Caco-2 (cell line): ENCODE measurements around the gene TBK1. TPM values are rescaled to one million over a fixed set of nuclear protein-coding genes. Genes with fewer than 3 reads are reported as not detected.

Experiments used
- BruUV-seq: library from RNA; stranded (reverse); fragments of 400-500 nt; replicated peaks from 2 replicates; lab custom pipeline; 2021; lab: Mats Ljungman, UMichigan
- CTCF ChIA-PET: fragments of 300-600 bp; sonication (Branson Sonifier 250); formaldehyde crosslinking; loops from one replicate; lab custom pipeline; 2022; ENCODE audit warnings: antibody characterized with exemption; lab: Charles Lee
- POLR2A ChIA-PET: fragments of 300-600 bp; sonication (Branson Sonifier 250); formaldehyde crosslinking; loops from one replicate; lab custom pipeline; 2022; ENCODE audit warnings: antibody characterized with exemption; lab: Charles Lee
- DNase-seq, 2 experiments: peaks; one replicate each; pipeline versions ENCODE4 v3.0.0 to v3.0.0-alpha.2; 2020 to 2022
- H3K27me3 ChIP-seq: replicated peaks from 2 replicates; pipeline ENCODE4 v1.6.0; 2011; ENCODE audit warnings: low read length; ENCODE audit not compliant: control insufficient read depth, insufficient read depth
- H3K36me3 ChIP-seq: 2 replicates; pipeline ENCODE4 v1.5.1; 2011; ENCODE audit warnings: low read length; ENCODE audit not compliant: control insufficient read depth, insufficient read depth
- H3K4me1 ChIP-seq: fragments of 250-450 bp; sonication (Bioruptor Pico); 2 replicates; pipeline ENCODE4 v1.5.1; 2020; ENCODE audit warnings: mild to moderate bottlenecking
- H3K4me3 ChIP-seq: 2 replicates; pipeline ENCODE4 v1.5.1; 2011; ENCODE audit warnings: low read depth, mild to moderate bottlenecking, control low read depth, low read length
- H3K9me3 ChIP-seq: fragments of 250-450 bp; sonication (Bioruptor Pico); 2 replicates; pipeline ENCODE4 v1.5.1; 2020; ENCODE audit warnings: mild to moderate bottlenecking, moderate library complexity
- H3K27ac Mint-ChIP-seq: one replicate; pipeline ENCODE4 v1.8.0; 2022; ENCODE audit warnings: mixed read lengths; ENCODE audit not compliant: unreplicated experiment
- H3K27me3 Mint-ChIP-seq: one replicate; pipeline ENCODE4 v1.8.0; 2022; ENCODE audit warnings: mixed read lengths; ENCODE audit not compliant: insufficient read depth, unreplicated experiment
- H3K36me3 Mint-ChIP-seq: one replicate; pipeline ENCODE4 v1.8.0; 2022; ENCODE audit warnings: mild to moderate bottlenecking, mixed read lengths; ENCODE audit not compliant: insufficient read depth, unreplicated experiment
- H3K4me1 Mint-ChIP-seq: one replicate; pipeline ENCODE4 v1.8.0; 2022; ENCODE audit warnings: low read depth, mixed read lengths; ENCODE audit not compliant: unreplicated experiment
- H3K4me3 Mint-ChIP-seq: one replicate; pipeline ENCODE4 v1.8.0; 2022; ENCODE audit warnings: mild to moderate bottlenecking, moderate library complexity, mixed read lengths; ENCODE audit not compliant: unreplicated experiment
- H3K9me3 Mint-ChIP-seq: one replicate; pipeline ENCODE4 v1.8.0; 2022; ENCODE audit warnings: mixed read lengths; ENCODE audit not compliant: unreplicated experiment
- intact Hi-C: fragments of 100-400 bp; cut with micrococcal nuclease; formaldehyde crosslinking; loops from one replicate; pipeline ENCODE4 v1.10.0; 2022; ENCODE audit not compliant: unreplicated experiment
- total RNA-seq: library from RNA; stranded (reverse); gene quantifications from 2 replicates; pipeline ENCODE4 v1.2.3, GENCODE V29; 2022
- TF ChIP-seq, protein P1 (sequence below), 2 experiments: fragments of 200-600 bp in 1 of 2; IDR thresholded peaks; 1 replicate in 1 of 2; 2 replicates in 1 of 2; pipeline versions ENCODE4 v1.5.1 to v1.8.0; 2011 to 2022; ENCODE audit warnings: antibody characterized with exemption in 1 of 2, control low read depth in 1 of 2, inconsistent platforms in 1 of 2, low read depth in 1 of 2, low read length in 1 of 2, mild to moderate bottlenecking in 1 of 2, moderate library complexity in 1 of 2; ENCODE audit not compliant: insufficient read depth in 1 of 2, severe bottlenecking in 1 of 2, unreplicated experiment in 1 of 2

Gene TBK1
- total RNA-seq, 1 experiment from 2014 or later = 21.6 TPM

DNA sequence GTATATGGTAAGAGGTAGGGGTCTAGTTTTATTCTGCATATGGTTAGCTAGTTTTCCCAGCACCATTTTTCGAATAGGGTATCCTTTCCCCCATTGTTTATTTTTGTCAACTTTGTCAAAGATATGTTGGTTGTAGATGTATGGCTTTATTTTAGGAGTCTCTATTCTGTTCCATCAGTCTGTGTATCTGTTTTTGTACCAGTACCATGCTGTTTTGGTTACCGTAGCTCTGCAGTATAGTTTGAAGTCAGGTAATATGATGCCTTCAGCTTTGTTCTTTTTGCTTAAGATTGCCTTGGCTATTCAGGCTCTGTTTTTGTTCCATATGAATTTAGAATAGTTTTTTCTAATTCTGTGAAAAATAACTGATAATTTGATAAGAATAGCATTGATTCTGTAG is 24.9 kb downstream of the TBK1 start:
- Mint-ChIP-seq H3K27ac (no peak overlapping the region), H3K36me3 (peaks cover 57% of the 10 kb centered on the region), H3K4me1 (no peaks in the 10 kb centered on the region), H3K27me3 (no peaks in the 10 kb centered on the region), H3K9me3 (no peaks in the 10 kb centered on the region), H3K4me3 (no peak overlapping the region)
- BruUV-seq = no TSS peak
- TF ChIP-seq, protein P1, sequence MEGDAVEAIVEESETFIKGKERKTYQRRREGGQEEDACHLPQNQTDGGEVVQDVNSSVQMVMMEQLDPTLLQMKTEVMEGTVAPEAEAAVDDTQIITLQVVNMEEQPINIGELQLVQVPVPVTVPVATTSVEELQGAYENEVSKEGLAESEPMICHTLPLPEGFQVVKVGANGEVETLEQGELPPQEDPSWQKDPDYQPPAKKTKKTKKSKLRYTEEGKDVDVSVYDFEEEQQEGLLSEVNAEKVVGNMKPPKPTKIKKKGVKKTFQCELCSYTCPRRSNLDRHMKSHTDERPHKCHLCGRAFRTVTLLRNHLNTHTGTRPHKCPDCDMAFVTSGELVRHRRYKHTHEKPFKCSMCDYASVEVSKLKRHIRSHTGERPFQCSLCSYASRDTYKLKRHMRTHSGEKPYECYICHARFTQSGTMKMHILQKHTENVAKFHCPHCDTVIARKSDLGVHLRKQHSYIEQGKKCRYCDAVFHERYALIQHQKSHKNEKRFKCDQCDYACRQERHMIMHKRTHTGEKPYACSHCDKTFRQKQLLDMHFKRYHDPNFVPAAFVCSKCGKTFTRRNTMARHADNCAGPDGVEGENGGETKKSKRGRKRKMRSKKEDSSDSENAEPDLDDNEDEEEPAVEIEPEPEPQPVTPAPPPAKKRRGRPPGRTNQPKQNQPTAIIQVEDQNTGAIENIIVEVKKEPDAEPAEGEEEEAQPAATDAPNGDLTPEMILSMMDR (IDR thresholded peaks at IDR 0.05; ENCODE audit: insufficient read depth in 1 of 2, low read depth in 1 of 2, low read length in 1 of 2, severe bottlenecking in 1 of 2, unreplicated experiment in 1 of 2) = no peak
- ChIA-PET CTCF (no interaction called here), POLR2A (no interaction called here)
- Histone ChIP-seq H3K9me3 (no peaks in the 10 kb centered on the region), H3K4me3 (no peak overlapping the region), H3K36me3 (no peaks in the 10 kb centered on the region), H3K27me3 (no peaks in the 10 kb centered on the region), H3K4me1 (no peaks in the 10 kb centered on the region)
- DNase-seq = no peak
- intact Hi-C loops = no loop called here

DNA sequence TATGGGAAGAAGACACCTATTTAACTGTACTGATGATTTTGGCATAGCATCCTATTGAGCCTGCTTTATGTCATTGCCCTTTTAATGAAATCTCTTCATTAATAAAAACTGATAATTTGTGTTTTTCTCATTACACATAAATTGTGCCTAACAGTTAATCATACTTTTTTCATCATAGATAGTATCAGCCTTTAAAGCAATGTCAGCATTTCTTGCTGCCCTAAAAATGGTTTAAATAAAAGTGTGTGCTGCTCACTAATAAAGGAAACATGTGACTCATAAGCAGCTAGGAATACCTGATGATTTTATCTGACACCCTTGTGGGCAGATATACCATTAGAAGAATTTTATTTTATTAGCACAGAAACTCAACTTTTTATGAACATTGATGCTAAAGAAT is 26.7 kb downstream of the TBK1 start:
- Mint-ChIP-seq H3K9me3 (no peaks in the 10 kb centered on the region), H3K27me3 (no peaks in the 10 kb centered on the region), H3K27ac (no peak overlapping the region), H3K4me3 (no peak overlapping the region), H3K4me1 (no peaks in the 10 kb centered on the region), H3K36me3 (peaks cover 42% of the 10 kb centered on the region)
- Histone ChIP-seq H3K27me3 (no peaks in the 10 kb centered on the region), H3K36me3 (no peaks in the 10 kb centered on the region), H3K9me3 (no peaks in the 10 kb centered on the region), H3K4me3 (no peak overlapping the region), H3K4me1 (no peaks in the 10 kb centered on the region)
- no TSS peak for BruUV-seq
- intact Hi-C loops = no loop called here
- POLR2A ChIA-PET = no interaction called here
- TF ChIP-seq, protein P1 (IDR thresholded peaks at IDR 0.05; ENCODE audit: insufficient read depth in 1 of 2, low read depth in 1 of 2, low read length in 1 of 2, severe bottlenecking in 1 of 2, unreplicated experiment in 1 of 2) = no peak
- DNase-seq = no peak
- CTCF ChIA-PET = no interaction called here

DNA sequence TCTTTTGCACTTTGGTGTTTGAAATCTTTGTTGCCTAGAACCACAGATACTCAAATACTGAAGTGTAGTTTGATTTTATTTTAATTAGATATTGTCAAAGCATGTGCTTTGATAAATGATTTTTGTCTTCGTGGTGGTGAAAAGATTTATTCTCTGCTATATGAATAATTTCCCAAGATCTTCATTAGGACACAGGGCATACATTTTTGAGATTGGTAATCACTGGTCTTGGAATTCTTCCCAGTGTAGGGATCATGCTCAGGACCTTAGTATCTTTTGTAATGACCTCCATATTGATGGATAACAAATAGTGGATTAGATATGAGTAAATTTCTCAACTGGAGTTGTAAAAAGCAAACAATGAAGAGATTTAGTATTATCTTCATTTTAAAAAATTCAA is 28.2 kb downstream of the TBK1 start:
- H3K9me3 Mint-ChIP-seq = no peaks in the 10 kb centered on the region
- TF ChIP-seq, protein P1 (IDR thresholded peaks at IDR 0.05; ENCODE audit: insufficient read depth in 1 of 2, low read depth in 1 of 2, low read length in 1 of 2, severe bottlenecking in 1 of 2, unreplicated experiment in 1 of 2) = no peak
- POLR2A ChIA-PET = no interaction called here
- H3K27me3 Mint-ChIP-seq = no peaks in the 10 kb centered on the region
- H3K4me3 Mint-ChIP-seq = no peak overlapping the region
- H3K27ac Mint-ChIP-seq = no peak overlapping the region
- H3K4me3 ChIP-seq = no peak overlapping the region
- intact Hi-C loops = no loop called here
- peaks cover 28% of the 10 kb centered on the region for H3K36me3 Mint-ChIP-seq
- H3K27me3 ChIP-seq = no peaks in the 10 kb centered on the region
- no peaks in the 10 kb centered on the region for H3K4me1 ChIP-seq
- CTCF ChIA-PET = no interaction called here
- no TSS peak for BruUV-seq
- H3K36me3 ChIP-seq = no peaks in the 10 kb centered on the region
- no peak for DNase-seq
- H3K9me3 ChIP-seq = no peaks in the 10 kb centered on the region
- no peaks in the 10 kb centered on the region for H3K4me1 Mint-ChIP-seq
